Chondrocyte (in vitro differentiated cells): ENCODE results near the gene R3HDM4. TPM values are rescaled to one million over a fixed set of nuclear protein-coding genes. Genes with fewer than 3 reads are reported as not detected.

Source experiments
- DNase-seq: peaks from one replicate; pipeline ENCODE4 v3.0.0; 2021; ENCODE audit warnings: mixed read lengths, low spot score
- H3K27ac Mint-ChIP-seq: one replicate; pipeline ENCODE4 v1.8.0; 2021; ENCODE audit warnings: mild to moderate bottlenecking, moderate library complexity, mixed read lengths; ENCODE audit not compliant: unreplicated experiment
- H3K27me3 Mint-ChIP-seq: 2 replicates; pipeline ENCODE4 v1.8.0; 2021; ENCODE audit warnings: low read depth, mixed read lengths
- H3K36me3 Mint-ChIP-seq: 2 replicates; pipeline ENCODE4 v1.8.0; 2021; ENCODE audit warnings: low read depth, mixed read lengths
- H3K4me1 Mint-ChIP-seq: 2 replicates; pipeline ENCODE4 v1.8.0; 2021; ENCODE audit warnings: low read depth, mild to moderate bottlenecking, mixed read lengths
- H3K4me3 Mint-ChIP-seq: one replicate; pipeline ENCODE4 v1.8.0; 2021; ENCODE audit warnings: mild to moderate bottlenecking, moderate library complexity, mixed read lengths; ENCODE audit not compliant: unreplicated experiment
- H3K9me3 Mint-ChIP-seq: 2 replicates; pipeline ENCODE4 v1.8.0; 2021; ENCODE audit warnings: low read depth, mixed read lengths
- CTCF ChIP-seq: fragments of 200-600 bp; sonication (generic); IDR thresholded peaks from 2 replicates; pipeline ENCODE4 v1.5.0; 2021; ENCODE audit warnings: antibody characterized with exemption, mild to moderate bottlenecking, moderate library complexity
- total RNA-seq: library from RNA; stranded (reverse); gene quantifications from 3 replicates; pipeline ENCODE4 v1.2.1, GENCODE V29; 2021

R3HDM4 gene
- total RNA-seq, 1 donor from 2014 or later = 48.4 TPM

DNA sequence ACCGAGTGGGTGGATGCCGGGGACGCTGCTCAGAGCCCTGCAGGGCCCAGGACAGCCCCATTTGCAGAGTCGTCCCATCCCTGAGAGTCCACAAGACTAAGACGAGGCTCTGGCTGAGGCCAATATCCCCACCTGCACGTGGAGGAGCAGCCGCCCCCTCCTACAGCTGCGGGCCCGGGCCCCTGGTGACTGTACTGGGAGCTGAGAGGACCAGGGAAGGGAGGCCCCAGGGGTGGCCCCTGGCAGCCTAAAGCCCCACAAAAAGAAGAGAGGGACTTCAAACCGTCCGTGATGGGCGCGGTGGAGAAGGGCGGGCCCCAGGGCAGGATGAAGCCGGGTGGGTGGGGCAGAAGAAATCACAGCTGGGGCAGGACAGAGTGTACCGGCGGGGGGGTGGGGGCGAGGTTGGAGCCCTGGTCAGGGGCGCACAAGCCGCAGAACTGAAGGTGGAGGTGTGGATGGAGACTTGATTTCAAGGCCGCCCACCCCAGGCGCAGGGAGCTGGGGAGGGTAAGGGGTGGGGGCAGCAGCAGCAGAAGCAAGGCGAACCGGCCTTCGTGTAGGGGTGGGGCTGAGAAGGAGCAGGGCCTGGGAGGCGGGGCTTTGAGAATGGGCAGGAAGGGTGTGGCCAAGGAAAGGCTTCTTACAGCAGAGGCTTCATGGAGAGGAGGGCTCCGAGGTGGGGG is 40.6 kb downstream of the R3HDM4 start:
- Mint-ChIP-seq H3K27ac (peak overlapping the region; percentile 36), H3K36me3 (peaks cover 10% of the 10 kb centered on the region), H3K4me3 (no peak overlapping the region), H3K27me3 (no peaks in the 10 kb centered on the region), H3K4me1 (peaks cover 40% of the 10 kb centered on the region), H3K9me3 (no peaks in the 10 kb centered on the region)
- no peak for TF ChIP-seq CTCF
- no peak for DNase-seq

GRCh38 chr19:871446-872265 is 41.4 kb downstream of the R3HDM4 start:
- H3K27me3 Mint-ChIP-seq = no peaks in the 10 kb centered on the region

DNA sequence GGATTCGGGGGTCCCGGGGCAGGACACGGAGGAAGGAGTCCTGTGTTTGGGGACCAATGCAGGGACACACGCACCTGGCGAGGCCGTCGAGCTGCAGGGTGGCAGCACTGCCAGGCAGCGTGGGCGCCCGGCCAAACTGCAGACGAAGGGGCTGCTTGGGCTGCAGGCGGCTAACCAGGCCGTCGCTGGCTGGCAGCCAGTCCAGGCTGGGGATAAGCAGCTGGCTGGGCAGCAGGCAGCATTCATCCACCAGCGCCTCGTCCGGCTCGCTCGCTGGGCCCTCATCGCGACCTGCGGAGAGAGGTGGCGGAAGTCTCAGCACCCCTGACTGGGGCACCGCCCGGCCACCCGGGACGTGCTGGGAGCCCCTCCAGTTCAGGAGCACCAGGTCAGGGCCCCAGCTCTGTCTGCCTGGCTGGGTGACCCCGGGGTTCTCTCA is 42.0 kb downstream of the R3HDM4 start:
- Mint-ChIP-seq H3K9me3 (no peaks in the 10 kb centered on the region), H3K27me3 (no peaks in the 10 kb centered on the region), H3K27ac (peak overlapping the region; percentile 88), H3K4me3 (no peak overlapping the region), H3K36me3 (peaks cover 8% of the 10 kb centered on the region), H3K4me1 (peaks cover 45% of the 10 kb centered on the region)
- TF ChIP-seq CTCF = no peak
- peak; percentile 93 for DNase-seq

More at GRCh38 chr19:871446-872265, 41.4 kb downstream of the R3HDM4 start:
- TF ChIP-seq CTCF = no peak
- H3K4me3 Mint-ChIP-seq = peak overlapping the region; percentile 25
- H3K36me3 Mint-ChIP-seq = peaks cover 11% of the 10 kb centered on the region
- H3K9me3 Mint-ChIP-seq = no peaks in the 10 kb centered on the region
- peaks cover 45% of the 10 kb centered on the region for H3K4me1 Mint-ChIP-seq
- H3K27ac Mint-ChIP-seq = peak overlapping the region; percentile 88
- peak; percentile 91 for DNase-seq

DNA sequence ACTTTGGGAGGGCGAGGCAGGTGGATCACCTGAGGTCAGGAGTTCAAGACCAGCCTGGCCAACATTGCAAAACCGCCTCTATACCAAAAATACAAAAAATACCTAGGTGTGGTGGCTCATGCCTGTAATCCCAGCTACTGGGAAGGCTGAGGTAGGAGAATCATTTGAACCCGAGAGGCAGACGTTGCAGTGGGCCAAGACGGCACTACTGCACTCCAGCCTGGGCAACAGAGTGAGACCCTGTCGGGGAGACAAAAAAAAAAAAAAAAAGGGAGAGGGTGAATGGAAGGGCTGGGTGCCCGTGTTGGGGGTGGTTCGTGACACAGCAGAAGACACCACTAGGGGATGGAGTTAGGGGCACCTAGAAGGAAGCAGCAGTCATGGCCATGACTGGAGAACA is 42.7 kb downstream of the R3HDM4 start:
- H3K27ac Mint-ChIP-seq = peak overlapping the region; percentile 86

More for the DNA sequence above, 42.7 kb downstream of the R3HDM4 start:
- Mint-ChIP-seq H3K36me3 (peaks cover 8% of the 10 kb centered on the region), H3K27me3 (no peaks in the 10 kb centered on the region), H3K9me3 (no peaks in the 10 kb centered on the region), H3K4me3 (no peak overlapping the region), H3K4me1 (peaks cover 45% of the 10 kb centered on the region)
- no peak for DNase-seq
- no peak for TF ChIP-seq CTCF
